Keratinocyte (primary cell): Measurements from ENCODE around the gene SATB2.

Source experiments
- EZH2 ChIP-seq: IDR thresholded peaks from one replicate; pipeline ENCODE4 v1.6.1; 2012; ENCODE audit warnings: inconsistent platforms, mild to moderate bottlenecking, low read length, moderate library complexity
- TF ChIP-seq, protein P1 (sequence below), 3 experiments: IDR thresholded peaks in 1 of 3; conservative IDR thresholded peaks in 1 of 3; optimal IDR thresholded peaks in 1 of 3; 2 replicates in 2 of 3; 3 replicates in 1 of 3; pipeline versions ENCODE3 to v1.5.1; 2011; ENCODE audit warnings: low read length in 3 of 3, mild to moderate bottlenecking in 3 of 3, moderate library complexity in 2 of 3, control low read depth in 1 of 3, inconsistent platforms in 1 of 3; ENCODE audit not compliant: insufficient read depth in 2 of 3; ENCODE audit errors: extremely low read depth in 1 of 3

DNA sequence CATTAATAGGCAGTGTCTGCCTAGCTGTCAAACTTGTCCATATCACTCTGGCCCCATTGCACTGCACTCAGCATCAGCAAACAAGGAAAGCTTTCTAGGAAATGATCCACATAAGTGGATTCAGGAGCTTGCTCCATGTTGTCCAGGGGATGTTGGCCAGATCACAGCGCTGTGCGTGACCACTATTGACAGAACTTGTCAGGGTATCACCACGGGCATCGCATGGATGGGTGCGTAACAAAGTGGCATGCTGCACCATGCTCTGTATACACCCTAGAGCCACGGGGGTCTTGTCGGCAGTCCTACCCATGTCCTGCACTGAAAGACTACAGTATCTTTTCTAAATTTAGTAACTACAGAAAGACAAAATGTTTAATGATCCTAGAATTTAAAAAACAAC, 15.6 kb downstream of the SATB2 start:
- TF ChIP-seq, protein P1, sequence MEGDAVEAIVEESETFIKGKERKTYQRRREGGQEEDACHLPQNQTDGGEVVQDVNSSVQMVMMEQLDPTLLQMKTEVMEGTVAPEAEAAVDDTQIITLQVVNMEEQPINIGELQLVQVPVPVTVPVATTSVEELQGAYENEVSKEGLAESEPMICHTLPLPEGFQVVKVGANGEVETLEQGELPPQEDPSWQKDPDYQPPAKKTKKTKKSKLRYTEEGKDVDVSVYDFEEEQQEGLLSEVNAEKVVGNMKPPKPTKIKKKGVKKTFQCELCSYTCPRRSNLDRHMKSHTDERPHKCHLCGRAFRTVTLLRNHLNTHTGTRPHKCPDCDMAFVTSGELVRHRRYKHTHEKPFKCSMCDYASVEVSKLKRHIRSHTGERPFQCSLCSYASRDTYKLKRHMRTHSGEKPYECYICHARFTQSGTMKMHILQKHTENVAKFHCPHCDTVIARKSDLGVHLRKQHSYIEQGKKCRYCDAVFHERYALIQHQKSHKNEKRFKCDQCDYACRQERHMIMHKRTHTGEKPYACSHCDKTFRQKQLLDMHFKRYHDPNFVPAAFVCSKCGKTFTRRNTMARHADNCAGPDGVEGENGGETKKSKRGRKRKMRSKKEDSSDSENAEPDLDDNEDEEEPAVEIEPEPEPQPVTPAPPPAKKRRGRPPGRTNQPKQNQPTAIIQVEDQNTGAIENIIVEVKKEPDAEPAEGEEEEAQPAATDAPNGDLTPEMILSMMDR (optimal IDR thresholded peaks at IDR 0.05 in 1 of 3, IDR thresholded peaks at IDR 0.05 in 1 of 3, conservative IDR thresholded peaks at IDR 0.05 in 1 of 3; ENCODE audit: extremely low read depth in 1 of 3, insufficient read depth in 2 of 3, low read length in 3 of 3) = no peak
- no peak for TF ChIP-seq EZH2
